Stimulated activated CD4-positive, alpha-beta T cell treated with anti-CD3 and anti-CD28 coated beads, TNF-alpha, amount 100 ng/mL, for 4 hours (primary cell): ENCODE measurements around the gene TRMT1.

Experiments
- DNase-seq, 3 experiments: peaks; one replicate each; pipeline ENCODE4 v3.0.0-alpha.2; 2020; ENCODE audit warnings: low read depth in 3 of 3

The TRMT1 gene

GRCh38 chr19:13102416-13102665 is 14.2 kb downstream of the TRMT1 start:
- no peak for DNase-seq

DNA sequence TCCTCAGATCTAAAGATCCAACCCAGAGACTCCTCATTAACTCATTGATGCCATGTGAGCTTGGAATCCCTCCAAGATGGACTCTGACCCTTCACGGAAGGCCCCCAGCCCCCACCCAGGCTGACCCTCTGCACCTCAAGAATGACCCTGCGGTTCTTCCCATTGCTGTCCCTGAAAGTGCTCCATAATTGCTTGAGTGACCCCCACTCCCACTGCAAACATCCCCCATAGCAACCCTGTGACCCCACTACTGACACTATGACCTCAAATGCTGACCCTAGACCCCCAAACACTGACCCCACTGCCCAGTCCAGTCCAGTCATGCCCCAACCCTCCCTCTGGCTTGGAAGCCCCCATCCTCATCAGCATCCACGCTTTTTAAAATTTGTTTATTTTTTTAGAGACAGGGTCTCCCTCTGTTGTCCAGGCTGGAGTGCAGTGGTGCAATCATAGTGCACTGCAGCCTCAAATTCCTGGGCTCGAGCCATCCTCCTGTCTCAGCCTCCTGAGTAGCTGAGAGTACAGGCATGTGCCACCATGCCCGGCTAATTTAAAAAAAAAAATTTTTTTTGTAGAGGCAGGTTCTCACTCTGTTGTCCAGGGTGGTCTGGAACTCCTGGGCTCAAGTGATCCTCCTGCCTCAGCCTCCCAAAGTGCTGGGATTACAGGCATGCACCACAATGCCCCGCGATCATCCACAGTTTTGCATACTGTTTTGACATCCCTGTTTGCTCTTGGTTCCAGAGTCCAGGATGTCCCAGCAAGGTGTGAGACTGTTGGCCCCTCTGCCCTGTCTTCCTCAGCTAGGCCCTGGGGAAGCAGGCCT is 14.7 kb downstream of the TRMT1 start:
- DNase-seq, result no peak

- no peak for DNase-seq
These were observed 15.5 kb downstream of the TRMT1 start for GRCh38 chr19:13100841-13101589.

DNA sequence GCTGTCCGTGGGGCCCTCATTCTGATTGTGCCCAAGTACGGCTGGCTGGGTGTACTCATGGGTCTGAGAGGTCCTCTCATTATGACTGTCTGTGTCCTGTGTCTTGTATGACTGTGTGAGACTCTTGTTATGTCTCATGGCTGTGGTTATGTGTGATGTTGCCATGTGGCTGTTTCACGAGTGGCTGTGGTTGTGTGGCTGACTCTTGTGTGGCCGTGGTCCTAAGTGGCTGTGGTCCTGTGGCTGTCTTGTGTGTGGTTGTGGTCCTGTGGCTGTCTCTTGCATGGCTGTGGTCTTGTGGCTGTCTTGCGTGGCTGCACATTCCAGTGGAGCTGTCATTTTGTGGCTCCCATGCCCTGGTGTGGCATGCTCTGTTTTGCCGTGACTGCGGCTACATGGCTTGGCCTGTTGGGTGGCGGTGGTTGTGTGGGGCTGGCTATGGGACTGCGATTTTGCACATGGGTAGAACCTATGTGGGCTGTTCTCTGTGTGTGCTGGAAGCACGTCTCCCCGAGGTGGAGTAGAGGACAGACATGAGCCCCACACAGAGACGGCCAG is 16.4 kb downstream of the TRMT1 start:
- DNase-seq, result no peak

GRCh38 chr19:13099073-13099999 is 17.2 kb downstream of the TRMT1 start:
- DNase-seq, result peak in 2 of 3 experiments; percentile 60

DNA sequence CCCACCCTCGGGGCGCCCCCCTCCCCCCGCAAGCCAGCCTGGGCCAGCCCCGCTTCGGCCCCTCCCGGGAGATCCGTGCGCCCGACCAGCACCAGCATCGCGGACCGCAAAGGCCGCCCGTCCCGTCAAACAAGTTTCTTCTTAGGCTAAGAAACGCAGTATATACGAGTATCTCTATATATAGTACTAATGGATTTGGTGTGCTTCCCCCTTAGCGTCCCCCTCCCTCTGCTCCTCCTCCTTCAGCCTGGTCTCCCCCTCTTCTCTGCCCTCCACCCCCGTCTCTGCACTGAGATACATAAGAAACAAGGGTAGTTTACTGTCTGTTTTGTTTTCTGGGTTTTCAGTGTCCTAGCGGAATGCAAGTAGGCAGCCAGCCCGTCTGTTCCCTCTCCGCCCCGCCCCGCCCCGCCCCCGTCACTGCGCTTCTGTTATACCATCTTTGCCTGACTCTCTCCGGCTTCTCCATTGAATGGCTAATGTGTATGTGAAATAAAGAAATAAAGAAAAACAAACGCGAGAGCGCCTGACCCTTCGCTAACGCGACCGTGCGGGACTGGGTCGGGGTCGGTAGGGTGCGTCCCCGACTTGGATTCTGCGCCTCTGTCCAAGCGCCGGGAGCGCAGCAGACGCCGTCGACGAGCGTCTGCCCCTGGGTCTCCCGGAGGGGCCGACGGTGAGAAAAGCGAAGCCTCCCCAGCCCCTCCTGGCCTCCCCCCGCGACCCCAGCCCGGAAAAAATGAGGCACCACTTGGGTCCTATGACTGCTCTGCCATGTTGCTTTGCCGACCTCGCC is 18.1 kb downstream of the TRMT1 start:
- no peak for DNase-seq

DNA sequence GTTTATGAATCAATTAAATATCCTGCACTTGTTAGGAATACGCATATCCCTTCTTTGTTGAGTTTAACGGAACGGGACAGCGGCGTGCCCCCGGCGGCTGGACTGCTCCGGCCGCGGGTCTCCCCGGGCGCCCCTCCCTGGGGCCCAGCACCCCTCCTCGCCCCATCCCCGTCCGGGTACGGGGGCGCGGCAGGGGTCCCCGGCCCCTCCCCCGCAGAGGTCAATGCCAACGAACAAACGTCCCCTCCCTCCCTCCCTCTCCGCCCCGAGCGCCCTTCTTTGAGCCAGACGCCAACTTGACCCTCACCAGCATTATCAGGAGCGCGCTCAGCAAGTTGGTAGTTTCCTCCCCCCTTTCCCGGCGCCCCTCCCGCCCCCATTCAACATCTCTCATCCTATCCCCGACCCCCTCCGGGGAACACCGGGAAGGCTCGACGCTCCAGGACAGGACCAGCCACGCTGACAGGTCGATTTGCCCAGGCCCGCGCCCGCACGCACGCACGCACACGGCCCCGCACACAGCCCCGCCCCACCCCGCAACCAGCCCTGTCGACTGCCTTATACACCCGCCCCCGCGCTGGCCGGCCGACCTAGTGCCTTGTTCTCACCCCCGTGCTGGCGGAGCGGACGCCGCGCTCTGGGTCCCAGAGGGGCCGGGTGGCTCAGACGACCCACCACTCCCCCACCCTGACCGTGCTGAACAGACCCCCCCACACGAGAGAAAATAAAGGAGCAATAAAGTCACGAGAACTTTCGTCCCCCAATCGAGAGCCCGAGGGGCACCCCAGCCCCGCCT is 18.9 kb downstream of the TRMT1 start:
- no peak for DNase-seq

DNA sequence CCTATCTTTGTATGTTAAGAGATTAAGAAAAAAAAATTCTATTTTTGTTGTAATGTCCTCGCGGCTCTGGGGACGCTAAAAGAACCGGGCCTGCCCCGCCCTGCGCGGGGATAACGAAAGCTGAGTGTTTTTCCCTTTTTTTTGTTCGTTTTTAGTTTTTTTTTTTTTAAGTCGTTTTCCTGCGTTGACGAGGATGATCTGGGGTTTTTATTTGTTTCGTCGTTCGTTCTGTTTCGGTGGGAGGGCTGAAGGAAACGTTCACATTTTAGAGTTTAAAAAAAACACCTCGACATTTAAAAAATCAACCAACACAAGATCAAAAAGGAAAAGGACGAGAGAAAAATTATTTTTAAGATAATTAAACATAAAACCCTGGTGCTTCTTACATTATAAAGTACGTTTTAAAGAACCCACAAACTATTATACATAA is 19.5 kb downstream of the TRMT1 start:
- DNase-seq, result no peak

DNA sequence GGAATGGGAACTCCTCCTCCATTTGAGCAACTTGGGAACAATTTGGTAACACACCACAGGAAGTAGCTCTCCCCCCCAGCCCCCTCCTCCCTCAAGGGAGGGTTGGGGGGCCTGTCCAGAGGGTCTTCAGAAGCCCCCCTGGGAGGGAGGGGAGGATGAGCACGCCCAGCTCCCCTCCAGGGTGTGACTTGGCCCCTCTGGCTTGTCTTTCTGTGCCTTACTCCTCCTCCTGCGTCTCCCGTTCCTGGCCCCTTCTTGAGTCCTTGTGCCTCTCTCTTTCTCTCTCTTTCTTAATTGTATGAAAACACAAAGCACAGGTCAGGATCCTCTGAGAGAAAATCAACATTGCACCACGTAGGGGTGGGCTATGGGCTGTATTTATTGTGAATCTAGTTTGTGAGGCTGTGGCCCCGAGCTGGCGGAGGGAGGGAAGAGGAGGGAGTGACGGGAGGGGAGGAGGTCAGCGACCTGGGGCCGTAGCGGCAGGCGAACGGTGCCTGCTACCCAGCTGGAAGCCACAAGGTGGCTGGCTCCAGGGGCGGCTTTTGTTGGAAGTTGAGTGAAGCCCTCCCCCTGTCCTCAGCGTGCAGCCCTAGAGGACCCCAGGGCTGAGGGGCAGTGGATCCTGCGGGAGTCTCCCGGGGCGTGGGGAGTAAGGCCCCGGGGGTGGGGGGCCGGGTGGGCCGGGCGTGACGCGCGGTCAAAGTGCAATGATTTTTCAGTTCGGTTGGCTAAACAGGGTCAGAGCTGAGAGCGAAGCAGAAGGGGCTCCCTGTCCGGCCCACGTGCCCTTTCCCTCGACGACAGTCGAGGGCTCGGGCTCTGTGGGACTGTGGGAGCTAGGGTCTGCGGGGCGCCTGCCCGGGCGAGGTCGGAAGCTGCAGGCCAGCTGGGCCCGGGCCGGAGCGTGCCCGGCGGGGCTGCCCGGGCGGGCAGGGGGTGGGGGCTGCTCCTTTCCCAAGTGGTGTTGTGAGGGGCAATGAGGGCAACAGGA is 20.3 kb downstream of the TRMT1 start:
- no peak for DNase-seq

DNA sequence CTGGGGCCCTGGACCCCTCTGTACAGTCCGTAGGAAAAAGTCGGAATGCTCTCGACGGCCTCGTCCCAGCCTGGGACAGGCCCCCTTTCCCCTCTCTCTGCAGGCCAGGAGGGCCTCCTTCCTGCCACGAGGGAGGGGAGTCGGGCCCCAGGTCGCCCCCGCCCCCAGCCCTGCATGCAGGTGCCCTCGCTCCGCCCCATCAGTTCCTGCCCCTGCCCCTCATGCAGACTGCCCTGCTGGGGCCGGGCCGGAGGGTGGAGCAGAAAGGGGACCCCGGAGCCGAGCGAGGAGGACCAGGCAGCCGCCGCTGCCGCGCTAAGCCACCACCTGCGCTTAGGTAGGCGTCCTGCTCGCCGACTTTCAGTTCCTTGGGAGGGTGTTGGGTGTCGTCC is 21.2 kb downstream of the TRMT1 start:
- no peak for DNase-seq

DNA sequence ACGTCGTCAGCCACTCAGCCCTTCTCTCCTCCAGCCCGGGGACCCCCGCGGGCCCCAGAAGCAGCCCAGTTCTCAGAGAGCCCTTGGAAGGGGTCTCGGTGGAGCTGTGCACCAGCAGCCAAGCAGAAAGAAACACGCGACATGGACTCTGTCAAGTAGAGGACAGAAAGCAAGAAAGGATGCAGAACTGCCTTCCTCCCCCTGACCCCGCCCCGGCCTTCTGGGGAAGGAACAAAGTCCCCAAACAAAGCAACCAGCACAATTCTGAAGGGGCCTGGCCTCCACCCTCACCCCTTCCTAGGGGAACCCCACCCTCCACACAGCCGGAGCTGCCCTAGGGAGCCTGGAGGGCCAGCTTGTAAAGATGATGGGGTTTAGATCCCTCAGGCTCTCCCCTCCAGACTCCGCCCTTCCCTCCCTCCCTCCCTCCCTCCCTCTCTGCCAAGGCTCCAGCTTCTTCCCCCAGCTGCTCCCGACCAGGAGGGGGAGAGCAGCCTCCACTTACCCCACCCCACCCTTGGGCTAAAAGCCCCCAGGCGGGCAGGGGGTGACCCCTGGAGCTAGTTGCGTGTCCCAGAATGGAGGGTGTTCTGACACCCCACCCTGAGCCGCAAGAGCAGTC is 21.7 kb downstream of the TRMT1 start:
- DNase-seq, result no peak

GRCh38 chr19:13094106-13094504 is 22.4 kb downstream of the TRMT1 start:
- DNase-seq, result no peak

DNA sequence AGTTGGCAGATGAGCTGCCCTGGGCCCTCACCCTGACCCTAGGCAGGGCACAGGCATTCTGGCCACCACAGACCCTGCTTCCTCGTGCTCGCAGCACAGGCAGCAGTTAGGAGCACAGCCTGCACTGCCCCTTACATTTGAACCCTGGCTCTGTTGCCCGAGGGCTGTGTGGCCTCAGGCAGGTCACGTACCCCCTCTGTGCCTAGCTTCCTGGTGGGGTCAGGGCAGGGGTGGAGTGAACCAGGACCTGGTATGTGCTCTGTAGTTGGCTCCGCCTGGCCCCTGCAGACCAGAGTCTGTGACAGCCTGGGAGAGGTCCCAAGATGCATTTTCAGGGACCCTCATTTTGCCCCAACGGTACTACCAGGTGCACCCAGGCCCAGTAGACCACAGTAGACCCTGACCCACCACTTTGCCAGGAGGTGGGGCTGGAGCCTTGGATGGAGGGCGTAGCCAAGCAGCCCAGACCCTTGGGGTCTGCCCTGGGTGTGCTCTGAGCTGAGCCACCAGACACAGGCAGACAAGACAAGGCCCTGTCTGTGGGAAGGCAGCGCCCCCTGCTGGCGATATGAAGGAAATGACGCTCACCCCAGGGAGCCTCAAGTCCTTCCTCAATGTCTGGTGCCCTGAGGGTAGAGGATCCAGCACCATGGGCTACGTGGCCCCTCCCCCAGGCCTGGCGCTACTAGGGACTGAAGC is 23.0 kb downstream of the TRMT1 start:
- DNase-seq, result peak in 2 of 3 experiments; percentile 61 to 74

DNA sequence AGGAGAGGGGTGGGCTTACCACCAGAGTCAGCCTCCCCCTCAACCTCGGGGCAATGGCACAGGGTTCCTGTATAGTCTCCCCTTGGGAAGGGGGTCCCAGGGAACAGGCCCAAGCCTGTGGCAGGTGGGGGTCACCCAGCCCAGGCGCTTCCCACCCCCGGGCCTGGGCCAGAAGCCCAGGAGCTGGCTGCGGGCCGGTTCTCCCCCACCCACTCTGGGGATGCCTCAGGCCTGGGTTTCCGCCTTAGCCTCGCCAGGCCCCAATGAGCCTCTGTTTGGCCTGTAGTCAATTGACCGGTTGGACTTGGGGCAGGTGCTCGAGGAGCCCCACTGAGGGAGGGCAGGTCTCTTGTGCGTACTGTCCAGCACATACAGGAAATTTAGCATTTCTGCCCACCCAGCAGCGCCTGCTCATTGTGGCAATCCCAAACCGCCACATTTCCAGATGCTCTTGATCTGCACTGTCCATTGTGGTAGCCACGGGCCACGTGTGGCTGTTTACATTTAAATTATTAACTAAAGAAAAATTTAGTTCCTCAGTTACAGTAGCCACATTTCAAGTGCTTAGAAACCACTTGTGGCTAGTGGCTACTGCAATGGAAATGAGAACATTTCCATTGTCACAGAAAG is 23.8 kb downstream of the TRMT1 start:
- no peak for DNase-seq

- no peak for DNase-seq
These were observed 24.4 kb downstream of the TRMT1 start for GRCh38 chr19:13092158-13092543.

GRCh38 chr19:13091400-13092157 is 25.0 kb downstream of the TRMT1 start:
- no peak for DNase-seq
